ENCODE data around the gene RBMS2.

DNA sequence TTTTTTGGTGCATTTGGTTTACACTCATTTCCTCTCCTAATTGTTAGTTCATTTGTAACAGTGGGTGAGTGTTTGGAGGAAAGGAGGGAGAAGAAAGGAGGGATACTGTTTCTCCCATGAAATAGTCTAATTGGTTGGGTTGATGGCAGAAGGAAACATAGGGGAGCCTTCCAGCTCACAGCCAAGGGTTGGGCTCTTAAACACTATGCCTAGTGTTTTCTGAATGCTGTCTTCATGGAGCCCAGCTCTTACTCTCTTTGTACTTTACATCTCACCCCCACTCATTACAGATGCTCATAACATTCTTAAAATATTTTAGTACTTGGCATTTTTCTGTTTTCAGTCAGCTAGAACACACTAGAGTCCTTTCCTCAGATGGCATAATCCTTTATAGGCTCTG, 70.3 kb downstream of the RBMS2 start:
- TF ChIP-seq, protein P1, sequence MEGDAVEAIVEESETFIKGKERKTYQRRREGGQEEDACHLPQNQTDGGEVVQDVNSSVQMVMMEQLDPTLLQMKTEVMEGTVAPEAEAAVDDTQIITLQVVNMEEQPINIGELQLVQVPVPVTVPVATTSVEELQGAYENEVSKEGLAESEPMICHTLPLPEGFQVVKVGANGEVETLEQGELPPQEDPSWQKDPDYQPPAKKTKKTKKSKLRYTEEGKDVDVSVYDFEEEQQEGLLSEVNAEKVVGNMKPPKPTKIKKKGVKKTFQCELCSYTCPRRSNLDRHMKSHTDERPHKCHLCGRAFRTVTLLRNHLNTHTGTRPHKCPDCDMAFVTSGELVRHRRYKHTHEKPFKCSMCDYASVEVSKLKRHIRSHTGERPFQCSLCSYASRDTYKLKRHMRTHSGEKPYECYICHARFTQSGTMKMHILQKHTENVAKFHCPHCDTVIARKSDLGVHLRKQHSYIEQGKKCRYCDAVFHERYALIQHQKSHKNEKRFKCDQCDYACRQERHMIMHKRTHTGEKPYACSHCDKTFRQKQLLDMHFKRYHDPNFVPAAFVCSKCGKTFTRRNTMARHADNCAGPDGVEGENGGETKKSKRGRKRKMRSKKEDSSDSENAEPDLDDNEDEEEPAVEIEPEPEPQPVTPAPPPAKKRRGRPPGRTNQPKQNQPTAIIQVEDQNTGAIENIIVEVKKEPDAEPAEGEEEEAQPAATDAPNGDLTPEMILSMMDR (IDR thresholded peaks at IDR 0.05), result no peak
- TF ChIP-seq POLR2A (IDR thresholded peaks at IDR 0.05) (no peak), EP300 (IDR thresholded peaks at IDR 0.05) (no peak)

Measured in upper lobe of left lung (tissue), 4 donors.